ENCODE measurements around the gene KBTBD7.

The KBTBD7 gene

DNA sequence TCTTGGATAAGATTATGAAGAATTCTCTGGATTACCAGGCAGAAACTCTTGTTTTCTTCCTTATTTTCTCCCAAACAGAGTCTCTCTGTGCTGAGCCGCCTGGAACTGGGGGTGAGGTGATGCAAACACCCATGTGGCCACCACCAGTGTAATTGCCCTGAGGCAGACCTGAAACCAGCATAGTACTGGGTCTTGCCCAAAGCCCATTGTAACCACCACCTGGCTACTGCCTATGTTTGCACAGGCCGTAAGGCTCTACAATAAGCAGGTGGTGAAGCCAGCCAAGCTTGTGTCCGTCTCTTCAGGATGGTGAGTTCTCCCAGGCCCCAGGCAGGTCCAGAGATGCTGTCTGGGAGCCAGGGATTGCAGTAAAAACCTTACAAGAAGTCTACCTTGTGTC, 18.9 kb upstream of the KBTBD7 start:
- Mint-ChIP-seq H3K27me3 (ENCODE audit: low read depth) (no peaks in the 10 kb centered on the region), H3K4me1 (ENCODE audit: low read depth) (no peaks in the 10 kb centered on the region), H3K27ac (no peak overlapping the region), H3K36me3 (ENCODE audit: low read depth) (peaks cover 12% of the 10 kb centered on the region), H3K9me3 (peaks cover 29% of the 10 kb centered on the region), H3K4me3 (no peak overlapping the region)
- no peak for DNase-seq (ENCODE audit: low spot score)

DNA sequence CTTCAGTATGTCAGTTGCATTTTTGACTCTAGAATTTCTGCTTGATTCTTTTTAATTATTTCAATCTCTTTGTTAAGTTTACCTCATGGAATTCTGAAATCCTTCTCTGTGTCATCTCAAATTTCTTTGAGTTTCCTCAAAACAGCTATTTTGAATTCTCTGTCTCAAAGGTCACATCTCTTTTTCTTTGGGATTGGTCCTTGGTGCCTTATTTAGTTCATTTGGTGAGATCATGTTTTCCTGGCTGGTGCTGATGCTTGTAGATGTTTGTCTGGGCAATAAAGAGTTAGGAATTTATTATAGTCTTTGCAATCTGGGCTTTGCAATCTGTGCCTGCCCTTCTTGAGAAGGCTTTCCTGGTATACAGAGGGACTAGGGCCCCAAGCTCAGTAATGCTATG, 18.5 kb upstream of the KBTBD7 start:
- Mint-ChIP-seq H3K4me3 (no peak overlapping the region), H3K9me3 (peaks cover 34% of the 10 kb centered on the region), H3K27me3 (ENCODE audit: low read depth) (no peaks in the 10 kb centered on the region), H3K36me3 (ENCODE audit: low read depth) (peaks cover 12% of the 10 kb centered on the region), H3K27ac (no peak overlapping the region), H3K4me1 (ENCODE audit: low read depth) (no peaks in the 10 kb centered on the region)
- no peak for DNase-seq (ENCODE audit: low spot score)

DNA sequence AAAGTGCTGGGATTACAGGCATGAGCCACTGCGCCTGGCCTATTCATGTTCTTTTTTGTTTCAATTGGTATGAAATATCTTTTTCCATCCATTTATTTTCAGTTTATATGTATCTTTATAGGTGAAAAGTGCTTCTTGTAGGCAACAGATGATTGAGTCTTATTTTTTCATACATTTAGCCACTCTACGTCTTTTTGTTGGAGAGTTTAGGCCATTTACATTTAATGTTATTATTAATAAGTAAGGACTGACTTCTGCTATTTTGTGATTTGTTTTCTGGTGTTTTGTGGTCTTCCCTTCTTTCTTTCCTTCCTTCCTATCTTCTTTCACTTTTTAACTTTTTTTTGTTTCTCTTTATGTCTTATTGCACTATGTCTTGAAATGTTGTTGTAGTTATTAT, 16.7 kb upstream of the KBTBD7 start:
- H3K36me3 Mint-ChIP-seq (ENCODE audit: low read depth), result peaks cover 8% of the 10 kb centered on the region
- no peak overlapping the region for H3K27ac Mint-ChIP-seq
- H3K4me3 Mint-ChIP-seq, result no peak overlapping the region
- no peaks in the 10 kb centered on the region for H3K4me1 Mint-ChIP-seq (ENCODE audit: low read depth)
- no peak for DNase-seq (ENCODE audit: low spot score)
- no peaks in the 10 kb centered on the region for H3K27me3 Mint-ChIP-seq (ENCODE audit: low read depth)
- peaks cover 37% of the 10 kb centered on the region for H3K9me3 Mint-ChIP-seq

DNA sequence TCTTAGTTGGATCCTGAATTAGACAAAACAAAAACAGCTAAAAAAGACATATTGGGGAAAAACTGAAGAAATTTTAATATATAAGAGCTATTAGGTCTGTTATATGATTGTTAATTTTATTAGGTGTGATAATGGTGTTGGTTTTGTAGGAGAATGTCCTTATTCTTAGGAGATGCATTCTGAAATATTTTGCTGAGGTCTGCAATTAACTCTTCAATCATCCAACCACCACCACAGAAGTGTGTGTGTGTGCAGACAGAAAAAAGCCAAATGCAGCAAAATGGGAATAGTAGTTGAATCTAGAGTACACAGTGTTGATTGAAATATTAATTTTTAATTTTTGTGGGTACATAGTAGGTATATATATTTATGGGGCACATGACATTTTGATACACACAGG, 12.1 kb upstream of the KBTBD7 start:
- Mint-ChIP-seq H3K36me3 (ENCODE audit: low read depth) (peaks cover 2% of the 10 kb centered on the region), H3K27ac (no peak overlapping the region), H3K4me3 (no peak overlapping the region), H3K27me3 (ENCODE audit: low read depth) (no peaks in the 10 kb centered on the region), H3K9me3 (peaks cover 29% of the 10 kb centered on the region), H3K4me1 (ENCODE audit: low read depth) (no peaks in the 10 kb centered on the region)
- DNase-seq (ENCODE audit: low spot score), result no peak

DNA sequence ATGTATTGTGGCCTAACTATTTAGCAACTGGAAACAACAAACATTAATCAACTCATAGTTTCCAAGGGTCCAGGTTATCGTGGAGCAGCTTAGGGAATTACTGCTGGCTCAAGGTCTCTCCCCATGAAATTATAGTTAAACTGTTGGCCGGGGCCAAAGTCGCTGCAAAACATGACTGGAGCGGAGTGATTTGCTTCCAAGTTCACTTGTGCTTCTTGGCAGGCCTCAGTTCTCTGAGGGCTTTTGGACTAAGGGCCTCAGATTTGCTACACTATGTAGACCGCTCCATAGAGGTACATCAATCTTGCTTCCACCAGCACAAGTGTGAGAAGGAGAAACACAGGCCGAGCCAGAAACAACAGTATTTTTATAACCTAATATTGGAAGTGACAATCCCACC, 9.4 kb upstream of the KBTBD7 start:
- no peak overlapping the region for H3K4me3 Mint-ChIP-seq
- peaks cover 12% of the 10 kb centered on the region for H3K9me3 Mint-ChIP-seq
- H3K4me1 Mint-ChIP-seq (ENCODE audit: low read depth), result no peaks in the 10 kb centered on the region
- no peaks in the 10 kb centered on the region for H3K27me3 Mint-ChIP-seq (ENCODE audit: low read depth)
- H3K36me3 Mint-ChIP-seq (ENCODE audit: low read depth), result no peaks in the 10 kb centered on the region
- no peak for DNase-seq (ENCODE audit: low spot score)
- no peak overlapping the region for H3K27ac Mint-ChIP-seq

GRCh38 chr13:41200126-41200525, 5.8 kb upstream of the KBTBD7 start:
- no peaks in the 10 kb centered on the region for H3K27me3 Mint-ChIP-seq (ENCODE audit: low read depth)
- no peaks in the 10 kb centered on the region for H3K9me3 Mint-ChIP-seq
- peaks cover 2% of the 10 kb centered on the region for H3K4me1 Mint-ChIP-seq (ENCODE audit: low read depth)
- no peak for DNase-seq (ENCODE audit: low spot score)
- H3K27ac Mint-ChIP-seq, result no peak overlapping the region
- no peak overlapping the region for H3K4me3 Mint-ChIP-seq
- H3K36me3 Mint-ChIP-seq (ENCODE audit: low read depth), result no peaks in the 10 kb centered on the region

DNA sequence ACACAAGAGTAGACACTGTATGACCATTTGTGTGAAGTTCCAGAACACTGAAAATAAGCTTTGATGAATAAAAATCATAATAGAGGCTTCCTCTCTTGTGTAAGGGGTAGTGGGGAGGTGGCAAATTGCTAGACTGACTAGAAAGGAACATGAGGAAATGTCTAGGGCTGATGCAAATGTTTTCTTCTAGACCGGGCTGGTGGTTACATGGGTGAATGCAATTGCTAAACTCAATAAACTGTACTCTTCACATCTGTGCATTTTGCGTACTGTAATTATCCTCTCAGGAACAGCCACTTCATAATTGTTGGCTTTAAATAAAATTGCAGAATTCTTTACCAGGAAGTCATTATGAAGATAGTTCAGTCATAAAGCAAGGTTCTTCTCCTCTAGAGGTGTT, 5.2 kb upstream of the KBTBD7 start:
- DNase-seq (ENCODE audit: low spot score), result no peak
- Mint-ChIP-seq H3K27me3 (ENCODE audit: low read depth) (no peaks in the 10 kb centered on the region), H3K9me3 (no peaks in the 10 kb centered on the region), H3K4me3 (no peak overlapping the region), H3K27ac (no peak overlapping the region), H3K36me3 (ENCODE audit: low read depth) (no peaks in the 10 kb centered on the region), H3K4me1 (ENCODE audit: low read depth) (peaks cover 4% of the 10 kb centered on the region)

DNA sequence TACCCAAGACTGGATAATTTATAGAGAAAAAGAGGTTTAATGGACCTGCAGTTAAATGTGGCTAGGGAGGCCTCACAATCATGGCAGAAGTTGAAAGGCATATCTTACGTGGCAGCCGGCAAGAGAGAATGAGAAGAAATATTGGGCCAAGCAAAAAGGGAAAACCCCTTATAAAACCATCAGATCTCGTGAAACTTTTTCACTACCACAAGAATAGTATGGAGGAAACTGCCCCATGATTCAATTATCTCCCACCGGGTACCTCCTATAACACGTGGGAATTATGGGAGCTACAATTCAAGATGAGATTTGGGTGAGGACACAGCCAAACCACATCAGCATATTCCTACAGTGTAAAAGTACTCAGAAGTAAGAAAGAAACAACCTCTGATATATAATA, 4.7 kb upstream of the KBTBD7 start:
- H3K27me3 Mint-ChIP-seq (ENCODE audit: low read depth), result no peaks in the 10 kb centered on the region
- H3K4me3 Mint-ChIP-seq, result no peak overlapping the region
- H3K36me3 Mint-ChIP-seq (ENCODE audit: low read depth), result peaks cover 3% of the 10 kb centered on the region
- no peak for DNase-seq (ENCODE audit: low spot score)
- no peak overlapping the region for H3K27ac Mint-ChIP-seq
- H3K4me1 Mint-ChIP-seq (ENCODE audit: low read depth), result peaks cover 5% of the 10 kb centered on the region
- no peaks in the 10 kb centered on the region for H3K9me3 Mint-ChIP-seq

DNA sequence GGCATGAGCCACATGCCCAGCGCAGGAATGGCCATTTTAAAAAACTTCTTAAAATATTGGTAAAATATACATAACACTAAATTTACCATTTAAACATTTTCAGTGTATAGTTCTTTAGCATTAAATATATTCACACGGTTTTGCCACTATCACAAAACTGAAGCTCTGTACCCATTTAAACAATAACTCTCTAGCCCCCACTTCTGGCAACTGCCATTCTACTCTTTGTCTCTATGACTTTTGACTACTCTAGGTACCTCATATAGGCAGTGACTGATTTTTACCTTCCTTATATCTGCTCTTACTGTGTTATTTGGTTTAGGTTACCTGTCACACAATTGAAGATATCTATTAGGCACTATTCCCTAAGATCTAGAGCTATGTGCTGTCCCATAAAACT, 2.3 kb upstream of the KBTBD7 start:
- Mint-ChIP-seq H3K27me3 (ENCODE audit: low read depth) (no peaks in the 10 kb centered on the region), H3K27ac (no peak overlapping the region), H3K4me1 (ENCODE audit: low read depth) (peaks cover 24% of the 10 kb centered on the region), H3K4me3 (no peak overlapping the region), H3K9me3 (no peaks in the 10 kb centered on the region), H3K36me3 (ENCODE audit: low read depth) (peaks cover 16% of the 10 kb centered on the region)
- no peak for DNase-seq (ENCODE audit: low spot score)

GRCh38 chr13:41196011-41196410, 1.6 kb upstream of the KBTBD7 start:
- Mint-ChIP-seq H3K27ac (no peak overlapping the region), H3K36me3 (ENCODE audit: low read depth) (peaks cover 16% of the 10 kb centered on the region), H3K27me3 (ENCODE audit: low read depth) (no peaks in the 10 kb centered on the region), H3K4me1 (ENCODE audit: low read depth) (peaks cover 24% of the 10 kb centered on the region), H3K4me3 (no peak overlapping the region), H3K9me3 (no peaks in the 10 kb centered on the region)
- no peak for DNase-seq (ENCODE audit: low spot score)

GRCh38 chr13:41193469-41193868, 900 bp downstream of the KBTBD7 start:
- Mint-ChIP-seq H3K4me3 (peak overlapping the region; percentile 94), H3K4me1 (ENCODE audit: low read depth) (peaks cover 33% of the 10 kb centered on the region), H3K27ac (peak overlapping the region; percentile 90), H3K9me3 (no peaks in the 10 kb centered on the region), H3K36me3 (ENCODE audit: low read depth) (peaks cover 32% of the 10 kb centered on the region), H3K27me3 (ENCODE audit: low read depth) (no peaks in the 10 kb centered on the region)
- DNase-seq (ENCODE audit: low spot score), result no peak

GRCh38 chr13:41188584-41188983, 5.8 kb downstream of the KBTBD7 start:
- H3K4me1 Mint-ChIP-seq (ENCODE audit: low read depth), result peaks cover 27% of the 10 kb centered on the region
- H3K27me3 Mint-ChIP-seq (ENCODE audit: low read depth), result peaks cover 2% of the 10 kb centered on the region
- DNase-seq (ENCODE audit: low spot score), result no peak
- peaks cover 27% of the 10 kb centered on the region for H3K36me3 Mint-ChIP-seq (ENCODE audit: low read depth)
- no peaks in the 10 kb centered on the region for H3K9me3 Mint-ChIP-seq
- H3K4me3 Mint-ChIP-seq, result no peak overlapping the region
- H3K27ac Mint-ChIP-seq, result no peak overlapping the region

DNA sequence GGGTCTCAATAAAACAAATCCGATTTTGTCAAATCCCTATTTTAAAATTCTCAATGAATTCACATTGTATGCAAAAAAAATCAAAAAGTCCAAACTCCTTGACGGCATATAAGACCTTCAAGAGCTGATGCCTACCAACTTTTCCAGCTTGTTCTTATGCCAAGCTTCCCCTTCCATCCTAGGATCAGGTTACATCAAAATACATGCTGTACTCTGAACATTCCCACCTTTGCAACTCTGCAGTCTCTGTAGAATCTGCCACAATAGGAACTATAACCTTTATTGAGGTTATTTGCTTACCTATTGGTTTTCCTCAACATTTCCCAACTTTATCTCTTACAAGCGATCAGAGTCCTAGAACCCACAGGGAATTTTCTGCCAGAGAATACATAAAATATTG, 7.9 kb downstream of the KBTBD7 start:
- Mint-ChIP-seq H3K9me3 (no peaks in the 10 kb centered on the region), H3K27me3 (ENCODE audit: low read depth) (peaks cover 2% of the 10 kb centered on the region), H3K4me3 (no peak overlapping the region), H3K4me1 (ENCODE audit: low read depth) (peaks cover 11% of the 10 kb centered on the region), H3K36me3 (ENCODE audit: low read depth) (peaks cover 16% of the 10 kb centered on the region), H3K27ac (no peak overlapping the region)
- DNase-seq (ENCODE audit: low spot score), result no peak

DNA sequence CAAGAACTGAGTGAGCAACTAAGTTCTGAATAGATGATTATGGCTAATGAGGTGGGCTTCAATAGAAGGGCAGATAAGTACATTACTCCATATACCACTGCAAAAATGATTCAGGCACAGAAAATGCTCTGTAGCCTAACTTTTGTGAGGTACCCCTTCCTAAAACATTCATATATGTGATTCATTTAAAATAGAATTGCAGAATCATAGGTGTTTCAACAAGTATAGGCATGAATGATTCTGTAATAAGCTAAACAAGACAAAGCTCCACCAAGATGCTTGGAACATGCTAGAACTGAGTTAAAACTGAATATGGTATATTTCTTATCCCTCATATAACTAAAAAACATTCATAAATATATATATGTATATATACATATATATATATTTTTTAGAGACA, 12.1 kb downstream of the KBTBD7 start:
- no peaks in the 10 kb centered on the region for H3K36me3 Mint-ChIP-seq (ENCODE audit: low read depth)
- DNase-seq (ENCODE audit: low spot score), result no peak
- no peaks in the 10 kb centered on the region for H3K27me3 Mint-ChIP-seq (ENCODE audit: low read depth)
- H3K27ac Mint-ChIP-seq, result no peak overlapping the region
- peaks cover 1% of the 10 kb centered on the region for H3K4me1 Mint-ChIP-seq (ENCODE audit: low read depth)
- no peak overlapping the region for H3K4me3 Mint-ChIP-seq
- H3K9me3 Mint-ChIP-seq, result no peaks in the 10 kb centered on the region

GRCh38 chr13:41179593-41180250, 14.6 kb downstream of the KBTBD7 start:
- peaks cover 1% of the 10 kb centered on the region for H3K4me1 Mint-ChIP-seq (ENCODE audit: low read depth)
- no peak overlapping the region for H3K27ac Mint-ChIP-seq
- H3K27me3 Mint-ChIP-seq (ENCODE audit: low read depth), result no peaks in the 10 kb centered on the region
- no peak overlapping the region for H3K4me3 Mint-ChIP-seq
- H3K36me3 Mint-ChIP-seq (ENCODE audit: low read depth), result peaks cover 2% of the 10 kb centered on the region
- DNase-seq (ENCODE audit: low spot score), result no peak
- H3K9me3 Mint-ChIP-seq, result peaks cover 19% of the 10 kb centered on the region
